HG03045 (cell line): Measurements from ENCODE around the gene MMEL1.
A peak's percentile ranks its signal among the peaks of the same experiment; 100 is the strongest.

Experiments used
- ATAC-seq: cut with Tn5 transposase; IDR thresholded peaks from one replicate; pipeline ENCODE4 v1.9.1; 2021; ENCODE audit warnings: mild to moderate bottlenecking, moderate library complexity; ENCODE audit not compliant: unreplicated experiment

The MMEL1 gene

GRCh38 chr1:2643414-2644077 lies 10.7 kb upstream of the MMEL1 start:
- ATAC-seq = no peak

GRCh38 chr1:2642560-2643413 lies 10.0 kb upstream of the MMEL1 start:
- peak; percentile 65 for ATAC-seq

- no peak for ATAC-seq
Measured at GRCh38 chr1:2642131-2642559, 9.3 kb upstream of the MMEL1 start.

- ATAC-seq = no peak
Measured at GRCh38 chr1:2641381-2642130, 8.7 kb upstream of the MMEL1 start.

GRCh38 chr1:2640626-2641025 lies 7.8 kb upstream of the MMEL1 start:
- no peak for ATAC-seq

GRCh38 chr1:2639607-2640521 lies 7.0 kb upstream of the MMEL1 start:
- ATAC-seq = no peak

GRCh38 chr1:2639203-2639602 lies 6.4 kb upstream of the MMEL1 start:
- ATAC-seq = no peak

GRCh38 chr1:2638466-2639115 lies 5.8 kb upstream of the MMEL1 start:
- ATAC-seq = no peak

GRCh38 chr1:2637442-2638145 lies 4.8 kb upstream of the MMEL1 start:
- ATAC-seq = no peak

GRCh38 chr1:2636733-2637132 lies 3.9 kb upstream of the MMEL1 start:
- ATAC-seq = no peak

GRCh38 chr1:2635361-2636010 lies 2.7 kb upstream of the MMEL1 start:
- no peak for ATAC-seq

- no peak for ATAC-seq
Measured at GRCh38 chr1:2633936-2634491, 1.2 kb upstream of the MMEL1 start.

GRCh38 chr1:2633366-2633935 lies 635 bp upstream of the MMEL1 start:
- ATAC-seq = no peak

GRCh38 chr1:2632051-2632430 lies 775 bp downstream of the MMEL1 start:
- no peak for ATAC-seq

- no peak for ATAC-seq
Measured at GRCh38 chr1:2631136-2632050, 1.4 kb downstream of the MMEL1 start.

GRCh38 chr1:2630498-2631135 lies 2.2 kb downstream of the MMEL1 start:
- ATAC-seq = no peak
